Esophagus muscularis mucosa (tissue), 4 donors: ENCODE measurements around the gene SLC36A1. TPM values are rescaled to one million over a fixed set of nuclear protein-coding genes. Genes with fewer than 3 reads are reported as not detected.

Experiments used
- DNase-seq: peaks from one replicate; pipeline ENCODE4 v3.0.0-alpha.2; 2017; ENCODE audit errors: extremely low spot score
- H3K27ac ChIP-seq, 4 donors: fragments of 200-600 bp; sonication (generic); replicated peaks in 1 of 4; 1 replicate in 3 of 4; 2 replicates in 1 of 4; pipeline ENCODE4 v1.5.1; 2016 to 2019; ENCODE audit warnings: mild to moderate bottlenecking in 1 of 4
- H3K27me3 ChIP-seq, 4 donors: fragments of 200-600 bp; sonication (generic); one replicate each; pipeline versions ENCODE4 v1.5.1 to v1.6.0; 2016 to 2019
- H3K36me3 ChIP-seq, 4 donors: fragments of 200-600 bp; sonication (generic); one replicate each; pipeline ENCODE4 v1.5.1; 2016 to 2019
- H3K4me1 ChIP-seq, 4 donors: fragments of 200-600 bp; sonication (generic); one replicate each; pipeline ENCODE4 v1.5.1; 2016 to 2019
- H3K4me3 ChIP-seq, 4 donors: fragments of 200-600 bp; sonication (generic); 1 replicate in 2 of 4; 2 replicates in 2 of 4; pipeline ENCODE4 v1.5.1; 2016 to 2019; ENCODE audit warnings: mild to moderate bottlenecking in 4 of 4, moderate library complexity in 1 of 4
- H3K9me3 ChIP-seq, 4 donors: fragments of 200-600 bp; sonication (generic); 1 replicate in 3 of 4; 2 replicates in 1 of 4; pipeline ENCODE4 v1.5.1; 2016 to 2019
- EP300 ChIP-seq: sonication (generic); formaldehyde crosslinking; IDR thresholded peaks from one replicate; pipeline ENCODE4 v1.6.1; 2017; ENCODE audit warnings: antibody characterized with exemption
- POLR2A ChIP-seq: fragments of 450-650 bp; IDR thresholded peaks from one replicate; pipeline ENCODE4 v1.6.1; 2017; ENCODE audit warnings: antibody characterized with exemption, moderate library complexity, mild to moderate bottlenecking, low read depth
- POLR2AphosphoS5 ChIP-seq, 2 donors: sonication (generic); formaldehyde crosslinking; IDR thresholded peaks; one replicate each; pipeline ENCODE4 v1.6.1; 2017; ENCODE audit warnings: antibody characterized with exemption in 2 of 2
- WGBS: methylation state at CpG from one replicate; pipeline ENCODE4 v1.1.5; 2018; 5-methylcytosine and 5-hydroxymethylcytosine counted together
- intact Hi-C: fragments of 100-400 bp; cut with DNase I; formaldehyde crosslinking; loops from one replicate; pipeline ENCODE4 v1.15.1; 2023
- total RNA-seq, 4 donors: library from RNA; depleted of rRNA; stranded (reverse); fragments of >200 nt; gene quantifications; one replicate each; pipeline versions ENCODE4 v1.1.0 to v1.2.1, GENCODE V29; 2016
- TF ChIP-seq, protein P1 (sequence below), 3 experiments: fragments of 200-600 bp in 2 of 3; fragments of 450-650 bp in 1 of 3; sonication (generic) in 2 of 3; IDR thresholded peaks; one replicate each; pipeline ENCODE4 v1.5.1; 2017 to 2019; ENCODE audit warnings: antibody characterized with exemption in 3 of 3, mild to moderate bottlenecking in 2 of 3, moderate library complexity in 1 of 3

Gene SLC36A1
- total RNA-seq, 4 donors from 2014 or later, result 5.1 to 13.7 (median 8.8) TPM

DNA sequence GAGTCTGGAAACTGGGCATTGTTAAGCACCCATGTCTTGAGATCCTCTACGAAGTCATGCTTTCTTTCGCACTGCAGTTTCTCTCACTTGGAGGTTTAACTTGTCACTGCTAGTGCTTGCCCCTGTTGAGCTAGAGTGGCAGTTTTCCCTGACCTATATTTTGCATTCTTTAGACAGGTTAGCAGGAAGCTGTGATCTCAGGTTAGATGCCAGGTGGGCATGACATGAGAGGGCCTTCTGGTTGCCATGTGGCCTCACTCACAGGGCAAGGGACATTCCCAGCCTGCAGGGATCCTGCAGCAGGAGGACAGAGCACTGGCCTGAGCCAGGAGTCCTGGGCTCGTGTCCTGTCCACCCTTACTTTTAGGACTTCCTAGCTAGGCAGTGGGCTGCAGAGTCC, 28.6 kb downstream of the SLC36A1 start:
- intact Hi-C loops, result no loop called here
- Histone ChIP-seq H3K4me3 (no peak overlapping the region), H3K9me3 (no peaks in the 10 kb centered on the region), H3K27ac (no peak overlapping the region), H3K36me3 (peaks cover 14 to 69% (median 20%) of the 10 kb centered on the region in 4 donors), H3K27me3 (no peaks in the 10 kb centered on the region), H3K4me1 (peaks cover 6 to 15% (median 13%) of the 10 kb centered on the region in 4 donors)
- TF ChIP-seq POLR2A (no peak), POLR2AphosphoS5 (IDR thresholded peaks at IDR 0.05) (no peak)
- WGBS, result 88% methylated on average over 3 of the region's 3 CpGs
- DNase-seq, result no peak

DNA sequence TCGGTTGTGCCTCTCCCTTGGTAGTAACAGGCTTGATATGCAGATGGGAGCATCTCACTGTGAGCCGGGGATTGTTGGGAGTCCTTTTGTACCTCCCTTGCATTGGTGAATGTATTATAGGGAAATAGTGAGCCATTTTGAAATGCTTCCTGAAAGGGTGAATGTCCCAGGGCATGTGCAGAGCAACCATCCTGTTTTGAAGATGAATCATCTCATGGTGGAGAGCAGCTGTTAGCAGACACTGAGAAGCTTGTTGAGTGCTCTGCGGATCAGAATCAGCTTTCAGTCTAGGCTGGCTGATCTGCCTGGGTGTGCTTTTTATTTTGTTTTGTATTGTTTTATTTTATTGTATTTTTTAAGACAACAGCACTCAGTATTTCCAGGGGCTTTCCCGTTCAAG, 29.7 kb downstream of the SLC36A1 start:
- Histone ChIP-seq H3K4me1 (peaks cover 6 to 24% (median 21%) of the 10 kb centered on the region in 4 donors), H3K4me3 (no peak overlapping the region), H3K27me3 (no peaks in the 10 kb centered on the region), H3K9me3 (no peaks in the 10 kb centered on the region), H3K27ac (no peak overlapping the region), H3K36me3 (peaks cover 14 to 65% (median 20%) of the 10 kb centered on the region in 4 donors)
- TF ChIP-seq EP300 (no peak), POLR2A (no peak), POLR2AphosphoS5 (IDR thresholded peaks at IDR 0.05) (no peak)
- TF ChIP-seq, protein P1, sequence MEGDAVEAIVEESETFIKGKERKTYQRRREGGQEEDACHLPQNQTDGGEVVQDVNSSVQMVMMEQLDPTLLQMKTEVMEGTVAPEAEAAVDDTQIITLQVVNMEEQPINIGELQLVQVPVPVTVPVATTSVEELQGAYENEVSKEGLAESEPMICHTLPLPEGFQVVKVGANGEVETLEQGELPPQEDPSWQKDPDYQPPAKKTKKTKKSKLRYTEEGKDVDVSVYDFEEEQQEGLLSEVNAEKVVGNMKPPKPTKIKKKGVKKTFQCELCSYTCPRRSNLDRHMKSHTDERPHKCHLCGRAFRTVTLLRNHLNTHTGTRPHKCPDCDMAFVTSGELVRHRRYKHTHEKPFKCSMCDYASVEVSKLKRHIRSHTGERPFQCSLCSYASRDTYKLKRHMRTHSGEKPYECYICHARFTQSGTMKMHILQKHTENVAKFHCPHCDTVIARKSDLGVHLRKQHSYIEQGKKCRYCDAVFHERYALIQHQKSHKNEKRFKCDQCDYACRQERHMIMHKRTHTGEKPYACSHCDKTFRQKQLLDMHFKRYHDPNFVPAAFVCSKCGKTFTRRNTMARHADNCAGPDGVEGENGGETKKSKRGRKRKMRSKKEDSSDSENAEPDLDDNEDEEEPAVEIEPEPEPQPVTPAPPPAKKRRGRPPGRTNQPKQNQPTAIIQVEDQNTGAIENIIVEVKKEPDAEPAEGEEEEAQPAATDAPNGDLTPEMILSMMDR (IDR thresholded peaks at IDR 0.05), result no peak
- intact Hi-C loops, result no loop called here
- WGBS, result 87% methylated on average over 4 of the region's 4 CpGs
- DNase-seq, result no peak

DNA sequence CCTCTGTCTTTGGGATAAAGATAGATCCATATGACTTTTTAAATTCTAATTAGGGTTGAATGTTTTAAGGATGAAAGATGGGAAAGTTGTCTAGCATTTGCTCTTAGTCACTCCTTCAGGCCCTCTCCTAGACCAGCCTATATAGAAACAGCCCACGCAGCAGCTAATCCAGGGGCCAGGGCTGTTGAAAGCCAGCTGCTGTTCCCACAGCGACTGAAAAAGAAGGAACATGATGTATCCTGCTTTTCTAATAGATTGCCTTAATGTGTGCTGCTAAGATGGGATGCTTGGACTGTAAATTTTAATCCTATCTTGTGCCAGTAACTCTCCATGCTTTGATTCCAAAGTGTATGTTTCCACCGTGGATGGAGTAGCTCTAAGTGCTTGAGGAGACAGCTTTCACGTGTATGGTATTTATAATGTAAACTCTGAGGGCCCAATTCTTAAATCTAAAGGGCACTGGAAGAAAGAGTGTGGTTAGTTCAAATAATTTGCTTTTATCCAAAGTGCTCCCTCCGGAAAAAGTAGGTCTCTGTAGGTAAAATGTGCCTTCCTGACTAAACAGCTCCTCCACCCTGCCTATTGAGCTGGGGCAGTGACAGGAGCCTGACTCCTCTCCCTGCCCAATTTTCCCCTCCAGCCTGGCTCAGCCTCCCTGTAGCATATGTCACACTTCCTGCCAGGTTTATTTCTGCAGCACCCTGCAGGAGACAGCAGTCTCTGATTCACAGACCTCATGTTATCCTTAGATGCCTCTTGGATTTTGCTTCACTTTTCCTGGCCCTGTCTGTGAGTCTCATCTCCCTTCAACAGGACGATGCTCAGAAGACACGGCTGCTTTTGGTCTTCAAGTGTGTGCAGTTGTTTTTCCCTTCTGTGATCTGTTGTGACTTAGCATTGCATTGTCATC, 33.2 kb downstream of the SLC36A1 start:
- Histone ChIP-seq H3K36me3 (peaks cover 7 to 54% (median 12%) of the 10 kb centered on the region in 4 donors), H3K4me1 (peaks cover 6 to 24% (median 21%) of the 10 kb centered on the region in 4 donors), H3K9me3 (no peaks in the 10 kb centered on the region), H3K4me3 (no peak overlapping the region), H3K27ac (peak overlapping the region; percentile 53 to 75 (median 66)), H3K27me3 (no peaks in the 10 kb centered on the region)
- intact Hi-C loops, result no loop called here
- TF ChIP-seq POLR2AphosphoS5 (IDR thresholded peaks at IDR 0.05) (peak; percentile 7 to 43), EP300 (no peak), POLR2A (no peak)
- TF ChIP-seq, protein P1 (IDR thresholded peaks at IDR 0.05), result no peak
- no peak for DNase-seq
- WGBS, result 31% methylated on average over 7 of the region's 7 CpGs

DNA sequence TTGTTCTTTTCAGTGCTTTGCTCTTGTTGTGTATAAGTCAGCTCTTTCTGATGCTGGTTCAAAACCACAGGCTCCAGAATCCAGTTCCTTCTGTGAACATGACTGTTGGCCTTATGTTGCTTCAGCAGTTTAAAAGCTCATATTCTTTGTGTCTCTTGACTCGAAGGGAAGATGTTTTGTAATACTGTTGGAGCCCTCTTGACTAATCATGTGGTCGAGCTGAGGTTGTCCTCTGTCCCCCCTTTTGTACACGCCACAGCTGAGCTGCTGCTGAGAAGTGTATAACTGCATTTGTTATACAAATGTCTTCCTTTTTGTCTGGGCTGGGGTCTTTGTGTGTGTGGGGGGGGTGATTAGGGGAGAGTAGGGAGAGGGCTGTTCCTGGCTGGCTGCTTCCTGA, 35.8 kb downstream of the SLC36A1 start:
- Histone ChIP-seq H3K4me3 (no peak overlapping the region), H3K4me1 (peaks cover 6 to 24% (median 21%) of the 10 kb centered on the region in 4 donors), H3K9me3 (no peaks in the 10 kb centered on the region), H3K36me3 (peaks cover 4 to 54% (median 17%) of the 10 kb centered on the region in 4 donors), H3K27me3 (no peaks in the 10 kb centered on the region), H3K27ac (no peak overlapping the region)
- 72% methylated on average over 3 of the region's 3 CpGs for WGBS
- DNase-seq, result no peak
- TF ChIP-seq POLR2AphosphoS5 (IDR thresholded peaks at IDR 0.05) (no peak), EP300 (no peak), POLR2A (no peak)
- TF ChIP-seq, protein P1 (IDR thresholded peaks at IDR 0.05), result no peak
- intact Hi-C loops, result no loop called here

DNA sequence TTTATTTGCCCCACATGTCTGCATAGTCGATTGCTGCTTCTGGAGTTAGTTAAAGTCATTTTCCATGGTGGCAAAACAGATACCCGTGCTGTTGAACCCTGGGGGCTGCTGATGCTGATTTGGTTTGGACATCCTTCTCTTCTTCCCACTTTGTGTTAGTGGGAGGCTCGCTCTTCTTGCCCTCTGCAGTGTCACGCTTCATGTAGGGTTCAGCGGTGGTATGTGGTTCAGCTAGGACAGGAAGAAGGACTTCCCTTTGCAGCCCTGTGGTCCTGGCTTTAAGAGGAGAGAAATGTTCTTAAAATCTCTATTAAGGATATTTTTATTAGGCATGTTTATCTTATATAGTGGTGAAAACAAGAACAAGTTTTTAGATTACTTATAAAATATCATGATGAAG, 36.2 kb downstream of the SLC36A1 start:
- Histone ChIP-seq H3K9me3 (no peaks in the 10 kb centered on the region), H3K4me3 (no peak overlapping the region), H3K36me3 (peaks cover 9 to 54% (median 21%) of the 10 kb centered on the region in 4 donors), H3K4me1 (peaks cover 6 to 24% (median 21%) of the 10 kb centered on the region in 4 donors), H3K27ac (no peak overlapping the region), H3K27me3 (no peaks in the 10 kb centered on the region)
- intact Hi-C loops, result no loop called here
- TF ChIP-seq POLR2AphosphoS5 (IDR thresholded peaks at IDR 0.05), result no peak
- TF ChIP-seq, protein P1 (IDR thresholded peaks at IDR 0.05), result no peak
- TF ChIP-seq EP300, result no peak
- TF ChIP-seq POLR2A, result no peak
- 82% methylated on average over 4 of the region's 5 CpGs for WGBS
- DNase-seq, result no peak
